SIG-M5 treated with dmso at 0.1 percent for 504 hours (cell line): Measurements from ENCODE around the gene TRPT1.
A peak's percentile ranks its signal among the peaks of the same experiment; 100 is the strongest.

Experiments used
- DNase-seq: peaks from one replicate; lab custom pipeline; 2025; ENCODE audit not compliant: unreplicated experiment; lab: John Stamatoyannopoulos, UW

TRPT1 gene

GRCh38 chr11:64181506-64182411 is 44.2 kb downstream of the TRPT1 start:
- DNase-seq, result peak; percentile 84

GRCh38 chr11:64180891-64181290 is 45.1 kb downstream of the TRPT1 start:
- DNase-seq, result no peak

- DNase-seq, result no peak
These were observed 46.9 kb downstream of the TRPT1 start for GRCh38 chr11:64178951-64179639.

- no peak for DNase-seq
These were observed 47.8 kb downstream of the TRPT1 start for GRCh38 chr11:64178203-64178602.

- no peak for DNase-seq
These were observed 49.2 kb downstream of the TRPT1 start for GRCh38 chr11:64176751-64177150.
